HG03045 (cell line): Measurements from ENCODE around the gene DIO2.

Source experiments
- ATAC-seq: cut with Tn5 transposase; IDR thresholded peaks from one replicate; pipeline ENCODE4 v1.9.1; 2021; ENCODE audit warnings: mild to moderate bottlenecking, moderate library complexity; ENCODE audit not compliant: unreplicated experiment

The DIO2 gene

DNA sequence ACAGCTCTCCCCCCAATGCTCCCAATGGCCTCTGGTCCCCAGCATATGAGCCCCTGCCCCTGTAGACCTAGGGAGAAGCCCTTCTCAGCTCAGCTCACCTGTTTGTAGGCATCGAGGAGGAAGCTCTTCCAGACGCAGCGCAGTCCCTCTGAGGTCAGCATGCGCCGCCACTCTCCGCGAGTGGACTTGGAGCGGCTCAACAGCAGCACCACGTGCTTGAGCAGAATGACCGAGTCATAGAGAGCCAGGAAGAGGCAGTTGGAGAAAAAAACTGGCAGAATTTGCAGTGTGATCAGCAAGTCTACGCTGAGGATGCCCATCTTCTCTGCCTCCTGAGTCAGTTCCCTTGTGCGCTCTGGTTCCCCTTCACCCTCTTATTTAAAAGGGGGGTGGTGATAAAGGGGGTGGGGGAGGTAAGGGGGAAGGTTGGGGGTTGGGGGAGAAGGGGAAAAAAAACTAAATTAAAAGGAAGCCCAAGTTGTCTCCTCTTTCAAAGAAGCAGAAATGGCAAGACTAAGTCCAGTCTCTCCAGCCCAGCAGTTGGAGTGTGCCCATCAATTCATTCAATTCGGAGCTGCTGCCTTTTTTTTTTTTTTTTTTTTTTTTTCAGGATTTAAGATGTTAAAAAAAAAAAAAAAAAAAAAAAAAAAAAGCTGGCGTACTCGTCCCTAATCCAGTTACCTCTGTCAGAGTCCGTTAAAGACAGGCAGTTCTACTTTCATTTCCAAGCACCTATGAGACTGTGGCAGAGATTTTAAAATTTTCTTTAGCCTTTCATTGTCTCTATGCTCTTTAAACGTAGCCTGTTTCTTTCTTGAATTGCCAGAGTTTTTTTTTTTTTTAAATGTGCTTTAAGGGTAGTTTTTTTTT is at the start of gene DIO2:
Gene DIO2 (minus strand): TSS at position 352 of the 870 bp plus-strand sequence. CDS start 32 bp downstream, at position 320.
- no peak for ATAC-seq

DNA sequence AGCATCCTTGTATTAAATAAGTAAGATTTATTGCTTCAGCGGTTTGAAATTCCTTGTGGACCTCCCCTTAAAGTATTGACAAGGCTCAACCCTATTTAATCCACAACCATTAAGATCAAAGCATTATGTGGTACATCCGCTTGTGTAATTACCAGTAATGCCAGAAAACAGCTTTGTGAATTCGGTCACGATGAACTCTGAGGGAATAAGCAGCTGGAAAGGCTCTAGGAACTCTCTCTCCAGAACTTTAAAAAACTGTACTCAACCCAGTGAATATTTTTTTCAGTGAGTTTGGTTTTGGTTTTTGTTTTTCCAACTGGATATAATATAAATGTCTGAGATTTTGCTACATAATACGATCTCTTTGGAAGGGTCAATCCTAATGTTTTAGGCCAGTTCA is 49.3 kb upstream of the DIO2 start:
- ATAC-seq, result no peak

DNA sequence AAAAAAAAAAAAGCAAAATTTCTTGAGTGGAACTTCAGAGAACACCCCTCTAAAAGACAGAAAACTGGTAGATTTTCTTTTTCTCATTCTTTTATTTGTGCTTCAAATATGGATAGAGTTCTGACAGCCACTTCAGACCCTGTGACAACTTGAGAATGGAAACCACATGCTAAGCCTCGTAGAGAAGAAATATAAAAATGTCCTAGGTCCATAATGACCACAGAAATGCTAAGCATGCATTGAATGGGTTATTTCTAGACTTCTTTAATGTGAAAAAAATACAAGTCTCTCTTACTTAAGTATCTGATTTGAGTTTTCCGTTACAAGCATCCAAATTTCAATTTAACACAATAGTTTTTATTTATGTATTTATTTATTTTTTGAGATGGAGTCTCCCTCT is 28.3 kb upstream of the DIO2 start:
- no peak for ATAC-seq

DNA sequence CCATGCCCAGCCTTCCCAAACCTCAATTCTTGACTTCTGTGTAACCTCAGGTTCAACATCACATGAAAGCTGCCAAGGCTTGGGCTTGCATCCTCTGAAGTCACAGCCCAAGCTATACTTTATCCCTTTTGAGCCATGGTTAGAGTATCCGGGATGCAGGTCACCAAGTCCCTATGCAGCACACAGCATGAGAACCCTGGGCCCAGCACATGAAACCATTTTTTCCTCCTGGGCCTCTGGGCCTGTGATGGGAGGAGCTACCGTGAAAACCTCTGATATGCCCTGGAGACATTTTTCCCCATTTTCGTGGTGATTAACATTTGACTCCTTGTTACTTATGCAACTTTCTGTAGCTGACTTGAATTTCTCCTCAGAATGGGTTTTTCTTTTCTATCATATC is 25.8 kb upstream of the DIO2 start:
- ATAC-seq, result no peak

DNA sequence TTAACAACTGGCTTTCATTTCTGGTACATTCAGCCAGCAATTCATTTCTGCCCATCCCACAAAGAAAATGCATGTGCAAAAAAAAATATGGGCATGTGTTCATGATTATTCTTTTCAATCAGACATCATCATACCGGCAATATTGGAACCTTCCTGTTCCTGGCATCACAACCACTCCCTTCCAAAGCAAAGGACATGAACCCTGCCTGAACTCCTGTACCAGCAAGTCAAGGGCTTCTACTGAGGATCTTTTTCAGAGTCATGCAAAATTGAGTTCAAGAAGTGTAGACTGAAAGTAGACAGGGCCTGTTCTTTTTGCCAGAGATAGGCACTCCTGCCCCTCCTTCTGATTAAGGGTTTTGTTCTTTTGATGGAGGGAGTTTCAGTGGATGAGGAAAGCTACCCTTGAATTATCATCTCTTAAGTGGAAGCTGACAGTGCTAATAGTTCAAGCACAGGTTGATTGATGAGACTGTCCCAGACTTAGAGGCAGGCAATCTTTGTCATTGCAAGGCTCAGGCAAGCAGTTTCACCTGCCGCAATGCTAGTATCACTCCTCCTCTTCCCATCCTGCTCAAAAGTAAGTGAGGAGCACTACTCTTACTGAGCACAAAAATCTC is 22.3 kb upstream of the DIO2 start:
- no peak for ATAC-seq

DNA sequence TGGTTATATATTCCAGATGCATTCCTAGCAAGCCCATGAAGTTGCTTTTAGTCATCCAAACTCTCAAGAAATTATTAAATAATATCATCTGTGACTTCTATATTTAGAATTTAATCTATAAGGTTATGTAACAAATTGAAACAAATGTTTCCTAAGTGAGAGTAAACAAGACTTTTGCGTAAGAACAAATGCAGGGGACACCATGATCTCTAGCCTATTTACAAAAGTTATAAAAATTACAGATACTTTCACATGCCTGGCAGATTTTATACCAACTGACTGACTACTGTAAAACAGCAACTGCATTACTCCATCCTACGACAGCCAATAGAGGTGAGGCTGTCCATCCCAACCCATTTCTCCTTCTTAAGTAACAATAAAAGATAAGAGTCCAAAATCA is 20.4 kb upstream of the DIO2 start:
- no peak for ATAC-seq

DNA sequence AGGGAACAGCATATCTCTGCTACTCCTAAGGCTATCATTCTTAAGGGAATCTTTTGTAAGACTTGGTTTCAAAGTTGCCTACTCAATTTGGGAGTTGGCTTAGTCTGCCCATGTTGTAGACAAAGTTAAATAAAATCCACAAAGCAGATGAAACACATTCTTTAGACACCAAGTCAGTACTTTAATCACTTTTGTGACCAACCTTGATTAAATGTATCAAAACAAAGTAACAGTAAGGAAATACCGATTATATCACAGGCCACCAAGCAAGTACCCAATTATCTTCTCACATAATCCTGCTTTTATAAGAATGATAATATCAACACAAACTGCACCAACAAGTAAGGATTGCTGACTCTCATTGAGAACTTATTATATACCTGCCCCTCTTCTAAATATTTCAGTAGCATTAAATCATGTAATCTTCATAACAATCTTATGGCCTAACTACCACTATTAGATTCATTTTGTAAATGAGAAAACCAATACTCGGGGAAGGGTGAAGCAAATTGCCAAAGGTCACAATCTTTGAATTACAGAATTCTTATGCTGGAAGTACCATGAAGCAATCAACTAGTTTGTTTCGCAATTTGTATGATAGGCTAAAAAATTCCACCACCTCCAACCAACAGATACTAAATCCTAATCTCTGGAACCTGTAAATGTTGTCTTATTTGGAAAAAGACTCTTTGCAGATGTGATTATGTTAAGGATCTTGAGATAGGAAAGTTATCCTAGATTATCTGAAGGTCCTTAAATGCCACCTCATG is 12.6 kb upstream of the DIO2 start:
- no peak for ATAC-seq

DNA sequence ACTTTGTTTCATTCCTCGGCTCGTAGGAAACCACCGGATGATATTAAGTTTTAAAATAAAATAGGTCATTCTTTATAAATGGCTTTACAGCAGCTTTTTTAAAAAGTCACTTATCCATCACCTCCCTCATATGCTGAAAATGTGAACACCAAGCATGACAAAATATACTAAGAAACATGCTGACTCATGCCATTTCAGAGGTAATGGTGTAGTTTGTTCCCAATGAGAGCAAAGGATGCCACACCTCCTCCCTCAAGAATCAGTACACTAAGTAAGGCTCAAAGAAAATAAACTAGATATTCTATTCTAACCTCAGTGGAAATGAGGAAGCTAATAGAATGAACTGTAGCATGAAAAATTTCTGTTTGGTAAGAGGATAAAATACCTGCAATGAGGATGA is 5.5 kb upstream of the DIO2 start:
- ATAC-seq, result no peak

DNA sequence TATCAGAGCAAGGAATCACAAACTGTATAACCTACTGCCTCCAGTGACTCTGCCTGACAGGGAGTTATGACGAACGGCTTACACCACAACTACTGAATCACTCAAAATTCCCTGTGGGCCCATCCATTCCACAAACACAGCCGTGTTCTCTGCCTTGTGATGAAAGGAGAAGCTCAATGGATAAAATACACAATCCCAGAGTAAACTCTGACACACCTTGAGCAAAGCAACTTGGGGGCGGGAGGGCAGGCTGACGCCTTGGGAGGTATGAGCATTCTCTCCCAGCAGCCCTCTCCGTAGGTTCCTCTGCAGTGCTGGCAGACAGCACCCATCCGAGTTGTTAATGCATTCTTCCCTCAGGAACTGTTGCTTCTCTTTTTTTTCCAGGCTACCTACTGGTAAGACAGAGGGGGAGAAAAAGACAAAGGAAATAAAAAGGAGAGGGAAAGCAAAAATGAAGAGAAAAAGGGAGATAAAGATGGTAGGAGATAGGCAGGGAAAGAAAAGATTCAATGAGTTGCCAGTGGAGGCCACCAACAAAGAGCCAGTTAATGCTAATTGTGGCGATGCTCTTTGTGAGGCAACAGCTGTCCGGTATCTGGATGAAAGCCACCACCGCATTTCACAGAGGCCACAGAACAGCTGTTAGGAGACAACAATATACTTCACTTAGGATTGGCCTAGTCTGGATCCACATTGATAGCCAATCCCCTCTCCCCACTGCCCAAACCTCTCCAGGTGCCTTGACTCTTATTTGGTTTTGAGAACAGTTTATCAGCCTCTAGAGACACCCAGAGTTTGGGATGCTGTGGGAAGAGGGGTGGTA is 4.7 kb upstream of the DIO2 start:
- ATAC-seq, result no peak

- no peak for ATAC-seq
Observed at GRCh38 chr14:80215081-80215480, 3.8 kb upstream of the DIO2 start.

- peak; percentile 63 for ATAC-seq
Observed at GRCh38 chr14:80213602-80214001, 2.3 kb upstream of the DIO2 start.

GRCh38 chr14:80212023-80212397 is 706 bp upstream of the DIO2 start:
- no peak for ATAC-seq

DNA sequence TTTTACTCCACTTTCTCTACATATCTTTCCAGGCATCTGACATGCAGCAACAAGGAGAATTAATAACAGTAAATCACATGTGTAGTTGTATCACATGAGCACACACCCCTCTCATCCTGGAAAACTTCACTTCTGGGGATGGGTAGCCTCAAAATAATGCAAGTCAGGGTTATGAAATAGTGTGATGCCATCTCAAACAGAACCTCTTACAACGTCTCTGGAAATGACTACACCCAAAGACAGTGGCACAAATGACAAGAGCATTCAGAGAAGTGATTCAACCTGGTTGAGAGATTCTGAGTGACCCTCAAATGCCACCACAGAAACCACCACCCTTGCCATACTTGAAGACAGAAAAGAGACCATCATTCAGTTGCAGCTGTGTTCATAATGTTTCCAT is 2.8 kb downstream of the DIO2 start:
- ATAC-seq, result no peak

DNA sequence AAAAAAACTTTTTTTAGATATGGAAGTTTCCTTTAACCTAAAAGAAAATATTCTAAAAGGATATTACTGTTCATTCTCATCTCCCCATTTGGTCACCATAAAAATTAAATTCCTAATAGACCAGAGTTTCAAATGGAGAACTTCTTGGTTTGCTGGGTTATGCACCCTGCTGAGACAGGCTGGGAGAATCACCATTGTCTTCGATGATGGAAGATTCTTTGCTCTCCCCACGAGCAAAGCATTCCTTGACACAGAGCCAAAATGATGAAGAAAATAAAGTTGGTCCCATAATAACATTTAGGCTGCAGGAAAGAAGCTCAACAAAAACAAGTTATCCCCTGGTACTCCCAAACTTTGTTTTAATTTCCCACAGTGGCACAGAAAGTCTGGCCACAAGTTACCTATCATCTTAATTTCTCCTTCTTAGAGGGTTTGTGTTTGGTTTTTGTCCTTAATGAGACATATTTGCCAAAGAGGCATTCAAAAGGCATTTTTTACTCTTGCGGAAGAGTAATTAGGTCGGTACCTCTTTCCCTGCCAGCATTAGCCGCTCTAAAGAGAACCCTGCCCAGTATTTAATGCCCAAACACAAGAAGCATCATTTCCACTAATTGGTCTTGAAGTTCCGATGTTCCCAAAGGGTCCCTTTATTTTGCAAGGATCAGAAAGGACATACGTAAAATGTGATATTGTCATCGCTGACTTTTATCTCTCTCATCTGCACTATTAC is 4.8 kb downstream of the DIO2 start:
- no peak for ATAC-seq

DNA sequence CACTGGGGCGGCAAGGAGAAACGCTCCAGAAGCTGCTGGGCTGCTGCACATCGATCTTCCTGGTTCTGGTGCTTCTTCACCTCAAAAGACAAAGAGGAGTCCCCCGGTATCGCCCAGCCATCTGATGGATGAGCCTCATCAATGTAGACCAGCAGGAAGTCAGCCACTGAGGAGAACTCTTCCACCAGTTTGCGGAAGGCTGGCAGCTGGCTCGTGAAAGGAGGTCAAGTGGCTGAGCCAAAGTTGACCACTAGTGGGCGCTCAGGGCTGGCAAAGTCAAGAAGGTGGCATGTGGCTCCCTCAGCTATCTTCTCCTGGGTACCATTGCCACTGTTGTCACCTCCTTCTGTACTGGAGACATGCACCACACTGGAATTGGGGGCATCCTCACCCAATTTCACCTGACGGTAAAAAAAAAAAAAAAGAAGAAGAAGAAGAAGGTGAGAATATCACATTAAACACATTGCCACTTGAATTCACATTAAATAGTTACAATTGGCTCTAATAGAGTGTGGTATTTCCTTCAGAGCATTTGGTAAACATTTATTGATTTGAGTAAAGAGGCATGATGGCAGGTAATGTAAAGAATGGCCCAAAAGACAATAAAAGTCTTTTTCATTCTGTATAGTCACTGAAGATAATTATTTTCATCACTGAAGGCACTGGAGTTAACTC is 8.3 kb downstream of the DIO2 start:
- ATAC-seq, result no peak

DNA sequence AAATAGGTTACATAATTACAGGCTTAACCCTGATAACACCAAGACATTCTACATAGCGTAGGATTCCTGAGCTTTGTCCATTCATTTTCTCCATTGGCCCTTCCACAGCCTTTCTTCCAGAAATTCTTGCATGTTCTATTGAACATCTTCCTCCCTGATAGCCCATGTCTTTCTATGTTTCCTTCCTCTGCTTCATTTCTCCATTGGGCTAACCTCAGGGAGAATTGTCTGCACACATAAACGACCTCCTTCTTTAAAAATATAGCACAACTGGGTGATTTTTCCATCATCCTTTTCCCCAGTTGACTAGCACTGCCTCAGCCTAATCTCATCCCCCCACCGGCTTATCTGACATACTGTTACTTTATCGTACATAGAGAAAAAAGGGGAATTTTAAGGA is 11.2 kb downstream of the DIO2 start:
- ATAC-seq, result no peak

GRCh38 chr14:80188571-80188970 is 22.7 kb downstream of the DIO2 start:
- no peak for ATAC-seq

GRCh38 chr14:80186301-80186800 is 25.0 kb downstream of the DIO2 start:
- ATAC-seq, result no peak

- no peak for ATAC-seq
Observed at GRCh38 chr14:80176893-80177292, 34.4 kb downstream of the DIO2 start.
